HT-29 (cell line): ENCODE data around the gene OSBPL8. TPM values are rescaled to one million over a fixed set of nuclear protein-coding genes. Genes with fewer than 3 reads are reported as not detected.

Experiments used
- DNase-seq: peaks from one replicate; pipeline ENCODE4 v3.0.0-alpha.2; 2015; ENCODE audit warnings: low spot score
- small RNA-seq: library from RNA; depleted of rRNA; stranded (forward); fragments of <200 nt; gene quantifications from one replicate; pipeline ENCODE3, GENCODE V24; 2014
- total RNA-seq: library from RNA; depleted of rRNA; stranded (reverse); fragments of >200 nt; shearing (Covaris generic); gene quantifications from 2 replicates; pipeline ENCODE4 v1.2.3, GENCODE V29; 2014; rRNA removed

The OSBPL8 gene
- total RNA-seq, 1 experiment from 2014 or later: 51.0 TPM

GRCh38 chr12:76310110-76310509 lies 249.5 kb downstream of the OSBPL8 start:
- no peak for DNase-seq

GRCh38 chr12:76308866-76309265 lies 250.7 kb downstream of the OSBPL8 start:
- DNase-seq: no peak

- no peak for DNase-seq
Measured at GRCh38 chr12:76307083-76307482, 252.5 kb downstream of the OSBPL8 start.

- DNase-seq: no peak
Measured at GRCh38 chr12:76303989-76304460, 255.5 kb downstream of the OSBPL8 start.

- DNase-seq: no peak
Measured at GRCh38 chr12:76303365-76303764, 256.2 kb downstream of the OSBPL8 start.

Small RNA genes lying within 50 kb of the gene (small RNA-seq; reads per million reads assigned to genes)
- not detected for gene RN7SKP172

Other genes starting within 250 kb of the OSBPL8 start
- 2.1 and 2.3 TPM in 2 replicates for gene BBS10, start 211.4 kb downstream of the OSBPL8 start, total RNA-seq
- 12.2 and 14.2 TPM in 2 replicates for gene ZDHHC17, start 204.3 kb upstream of the OSBPL8 start, total RNA-seq